HEK293 (cell line): ENCODE results near the gene ARV1.

Experiments used
- CTCF ChIP-seq: fragments of 450-650 bp; formaldehyde crosslinking; IDR thresholded peaks from 2 replicates; pipeline ENCODE4 v1.5.1; 2016; ENCODE audit warnings: missing biosample characterization, missing genetic modification characterization
- PBX3 ChIP-seq: sonication (generic); formaldehyde crosslinking; IDR thresholded peaks from 2 replicates; pipeline ENCODE4 v1.8.1; 2022; ENCODE audit warnings: mild to moderate bottlenecking, moderate library complexity, missing genetic modification reagents
- PRDM10 ChIP-seq: fragments of 450-650 bp; formaldehyde crosslinking; IDR thresholded peaks from 2 replicates; pipeline ENCODE4 v1.5.1; 2016; ENCODE audit warnings: missing biosample characterization, missing genetic modification characterization
- YY1 ChIP-seq: fragments of 450-650 bp; formaldehyde crosslinking; IDR thresholded peaks from 2 replicates; pipeline ENCODE4 v1.5.1; 2018; ENCODE audit warnings: missing biosample characterization, missing genetic modification characterization
- ZBTB26 ChIP-seq: fragments of 450-650 bp; formaldehyde crosslinking; optimal IDR thresholded peaks from 2 replicates; pipeline ENCODE3; 2016; ENCODE audit warnings: missing biosample characterization, mild to moderate bottlenecking, missing genetic modification characterization
- ZFHX2 ChIP-seq: fragments of 450-650 bp; formaldehyde crosslinking; conservative IDR thresholded peaks from 2 replicates; pipeline ENCODE4 v1.5.1; 2016; ENCODE audit warnings: missing biosample characterization, missing genetic modification characterization
- ZNF132 ChIP-seq: fragments of 450-650 bp; formaldehyde crosslinking; IDR thresholded peaks from 2 replicates; pipeline ENCODE4 v1.5.1; 2017; ENCODE audit warnings: missing biosample characterization, missing genetic modification characterization, borderline replicate concordance
- ZNF311 ChIP-seq: fragments of 450-650 bp; formaldehyde crosslinking; IDR thresholded peaks from 2 replicates; pipeline ENCODE4 v1.5.1; 2017; ENCODE audit warnings: missing biosample characterization, missing genetic modification characterization, borderline replicate concordance
- ZNF324 ChIP-seq: fragments of 450-650 bp; formaldehyde crosslinking; IDR thresholded peaks from 2 replicates; pipeline ENCODE4 v1.5.1; 2016; ENCODE audit warnings: missing biosample characterization, missing genetic modification characterization
- ZNF639 ChIP-seq: fragments of 450-650 bp; formaldehyde crosslinking; IDR thresholded peaks from 2 replicates; pipeline ENCODE4 v1.5.1; 2016; ENCODE audit warnings: missing biosample characterization, missing genetic modification characterization

GRCh38 chr1:231013391-231014015, 34.6 kb downstream of the ARV1 start:
- TF ChIP-seq CTCF (no peak), ZFHX2 (no peak), ZNF132 (tag by site-specific recombination) (no peak), ZNF324 (tag by site-specific recombination) (no peak), ZBTB26 (no peak), PRDM10 (tag by site-specific recombination) (no peak), ZNF639 (tag by site-specific recombination) (no peak), ZNF311 (no peak), PBX3 (CRISPR knock-in tag) (no peak), YY1 (tag by site-specific recombination) (no peak)
